HG03135 (cell line): Measurements from ENCODE around the gene ARHGEF17.

Source experiments
- ATAC-seq: cut with Tn5 transposase; IDR thresholded peaks from one replicate; pipeline ENCODE4 v1.9.1; 2021; ENCODE audit warnings: mild to moderate bottlenecking, moderate library complexity; ENCODE audit not compliant: unreplicated experiment

The ARHGEF17 gene

GRCh38 chr11:73376803-73377629 is 68.9 kb downstream of the ARHGEF17 start:
- ATAC-seq: peak; percentile 16

DNA sequence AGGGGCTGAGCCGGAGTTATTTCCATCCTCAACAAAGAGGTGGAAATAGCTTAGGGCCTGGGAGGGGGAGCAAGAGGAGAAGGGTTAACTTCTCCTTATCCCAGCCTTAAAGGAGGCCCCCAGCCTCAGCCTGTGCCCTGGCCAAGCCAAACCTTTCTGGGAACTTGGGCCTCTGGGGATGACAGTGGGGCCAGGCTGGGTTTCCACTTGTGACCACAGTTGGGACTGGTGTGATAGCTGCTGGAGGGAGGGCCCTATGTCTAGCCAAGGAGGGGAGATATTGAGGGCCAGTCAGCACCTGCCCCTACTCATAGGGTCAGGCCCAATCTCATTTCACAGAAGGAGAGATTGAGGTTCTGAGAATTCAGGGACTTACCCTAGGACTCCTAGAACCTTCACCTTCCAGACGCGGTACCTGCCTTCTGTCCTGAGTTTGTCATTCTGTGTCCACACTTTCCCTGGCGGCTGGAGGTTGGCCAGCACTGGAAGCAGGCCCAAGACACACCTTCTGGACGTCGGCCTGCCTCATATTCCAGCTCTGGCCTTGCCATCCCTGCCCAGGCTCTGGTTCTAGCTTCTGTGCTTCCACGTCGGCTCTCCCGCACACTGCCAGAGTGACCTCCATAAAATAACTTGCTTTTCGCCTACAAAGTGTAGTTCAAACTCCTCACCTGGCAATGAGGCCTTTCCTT is 71.3 kb downstream of the ARHGEF17 start:
- no peak for ATAC-seq

DNA sequence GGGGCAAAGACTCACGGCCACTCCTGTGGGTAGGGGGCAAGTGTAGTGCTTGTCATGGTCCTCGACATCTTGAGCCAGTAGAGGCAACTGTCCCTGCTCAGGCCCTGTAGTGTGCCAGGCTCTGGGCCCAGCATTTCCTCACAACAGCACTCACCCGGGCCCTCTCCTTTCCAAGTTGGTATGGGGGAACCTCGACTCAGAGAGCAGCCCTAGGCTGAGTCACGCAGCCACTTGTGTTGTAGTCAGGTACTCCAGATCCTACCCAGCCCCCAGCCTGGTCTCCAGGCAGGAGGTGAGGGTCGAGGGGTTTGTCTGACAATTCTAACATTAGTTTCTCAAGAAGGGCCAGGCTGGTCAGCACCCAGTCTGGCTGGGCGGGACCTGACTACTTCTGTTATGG is 72.3 kb downstream of the ARHGEF17 start:
- ATAC-seq: no peak

DNA sequence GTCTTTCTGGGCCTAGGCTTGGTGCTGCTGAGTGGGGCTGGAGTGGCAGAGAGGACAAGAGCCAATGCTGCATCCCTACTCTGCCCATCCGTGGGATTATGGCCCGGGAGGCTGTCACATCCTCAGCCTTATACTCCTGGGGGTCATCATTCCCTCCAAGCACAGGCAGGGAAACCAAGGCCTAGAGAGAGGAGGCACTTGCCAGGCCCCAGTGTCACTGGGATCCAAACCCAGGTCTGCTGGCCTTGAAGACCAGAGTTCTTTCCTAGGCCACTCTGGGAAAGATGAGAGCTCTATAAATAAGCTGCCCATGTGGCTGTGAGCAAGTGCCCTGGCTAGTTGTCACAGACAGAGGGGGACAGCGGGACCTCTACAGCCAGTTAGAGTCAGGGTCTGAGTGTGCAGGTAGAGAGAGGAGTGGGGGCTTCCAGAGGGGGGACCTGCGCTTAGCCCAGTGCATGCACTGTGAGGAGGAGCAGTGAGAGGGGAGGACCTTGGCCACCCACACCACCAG is 72.9 kb downstream of the ARHGEF17 start:
- ATAC-seq: no peak

GRCh38 chr11:73381589-73381988 is 73.5 kb downstream of the ARHGEF17 start:
- no peak for ATAC-seq

GRCh38 chr11:73382183-73382582 is 74.1 kb downstream of the ARHGEF17 start:
- ATAC-seq: no peak

- no peak for ATAC-seq
Observed at GRCh38 chr11:73382747-73383146, 74.7 kb downstream of the ARHGEF17 start.

DNA sequence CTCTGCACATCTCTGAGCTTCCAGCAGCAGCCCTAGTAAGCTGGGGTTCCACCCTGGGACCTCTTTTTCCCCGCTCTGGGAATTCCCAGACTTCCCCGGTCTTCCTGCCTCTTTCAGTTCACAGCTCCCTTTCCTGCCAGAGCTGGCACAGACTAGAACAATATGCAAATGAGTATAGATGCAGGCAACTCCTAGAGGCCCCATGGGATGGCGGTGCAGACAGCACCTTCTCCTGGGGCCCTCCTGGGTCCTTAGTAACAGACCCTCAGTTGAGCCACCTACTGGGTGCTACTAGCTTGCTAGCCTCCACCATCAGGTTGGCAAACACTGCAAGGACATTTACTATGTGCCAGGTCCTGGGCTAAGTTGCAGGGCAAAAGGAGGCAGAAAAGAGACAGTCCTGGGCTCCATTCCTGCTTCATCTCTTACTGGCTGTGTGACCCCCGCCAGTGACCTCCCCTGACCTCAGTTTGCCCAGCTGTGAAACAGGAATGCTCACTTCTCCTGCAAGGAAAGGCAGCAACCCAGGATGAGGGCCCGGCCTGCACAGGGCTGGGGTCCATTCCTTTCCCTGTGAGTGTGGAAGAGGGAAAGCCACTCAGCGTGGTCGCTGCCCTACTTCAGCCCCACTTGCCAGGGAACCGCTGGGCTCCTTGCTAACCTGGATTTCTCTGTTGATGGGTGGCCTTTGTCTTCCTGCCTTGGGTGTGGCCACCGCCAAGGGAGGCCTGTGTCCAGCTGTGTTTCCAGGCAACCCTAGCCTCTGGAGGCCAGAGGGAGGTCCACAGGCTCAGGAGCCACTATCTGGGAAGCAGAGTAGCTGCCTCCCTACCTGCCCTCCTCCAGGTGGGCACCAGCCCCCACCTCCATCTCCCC is 75.4 kb downstream of the ARHGEF17 start:
- ATAC-seq: no peak

DNA sequence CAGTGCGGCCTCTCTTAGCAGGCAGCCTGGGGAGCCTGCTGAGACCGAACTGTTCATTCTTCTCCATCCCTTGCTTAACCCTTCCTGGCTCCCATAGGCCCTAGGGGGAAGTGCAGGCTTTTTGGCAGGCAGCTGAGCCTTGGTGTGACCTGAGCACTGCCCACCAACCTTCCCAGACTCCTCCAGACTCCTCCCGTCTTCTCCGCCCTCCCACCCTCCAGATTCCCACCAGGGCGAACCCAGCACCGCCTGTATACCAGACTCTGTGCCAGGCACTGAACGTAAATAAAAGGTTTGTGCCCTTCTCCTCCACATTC is 76.0 kb downstream of the ARHGEF17 start:
- ATAC-seq: no peak

- ATAC-seq: no peak
Observed at GRCh38 chr11:73384531-73384871, 76.4 kb downstream of the ARHGEF17 start.

- peak; percentile 61 for ATAC-seq
Observed at GRCh38 chr11:73384872-73385689, 77.0 kb downstream of the ARHGEF17 start.

- ATAC-seq: no peak
Observed at GRCh38 chr11:73386016-73386415, 77.9 kb downstream of the ARHGEF17 start.

DNA sequence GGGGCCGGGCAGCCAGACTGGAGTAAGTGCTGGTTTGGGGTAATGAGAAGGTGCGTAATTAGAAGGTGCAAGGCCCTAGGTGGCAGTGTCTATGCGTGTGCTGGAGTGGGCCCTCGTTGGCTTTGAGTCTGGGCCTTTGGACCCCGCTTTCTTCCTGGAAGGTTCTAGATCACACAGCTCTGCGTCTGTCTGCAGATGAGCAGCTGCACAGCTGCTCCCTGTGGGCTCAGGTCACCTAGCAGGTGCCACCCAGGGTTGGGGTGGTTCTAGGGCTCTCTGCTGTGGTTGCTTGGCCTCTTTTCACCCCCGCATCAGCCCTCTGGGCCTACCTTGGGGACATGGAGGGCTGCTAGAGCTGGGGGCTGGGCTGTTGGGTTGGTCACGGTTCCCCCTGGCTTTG is 78.5 kb downstream of the ARHGEF17 start:
- no peak for ATAC-seq

- no peak for ATAC-seq
Observed at GRCh38 chr11:73387594-73388264, 79.7 kb downstream of the ARHGEF17 start.

DNA sequence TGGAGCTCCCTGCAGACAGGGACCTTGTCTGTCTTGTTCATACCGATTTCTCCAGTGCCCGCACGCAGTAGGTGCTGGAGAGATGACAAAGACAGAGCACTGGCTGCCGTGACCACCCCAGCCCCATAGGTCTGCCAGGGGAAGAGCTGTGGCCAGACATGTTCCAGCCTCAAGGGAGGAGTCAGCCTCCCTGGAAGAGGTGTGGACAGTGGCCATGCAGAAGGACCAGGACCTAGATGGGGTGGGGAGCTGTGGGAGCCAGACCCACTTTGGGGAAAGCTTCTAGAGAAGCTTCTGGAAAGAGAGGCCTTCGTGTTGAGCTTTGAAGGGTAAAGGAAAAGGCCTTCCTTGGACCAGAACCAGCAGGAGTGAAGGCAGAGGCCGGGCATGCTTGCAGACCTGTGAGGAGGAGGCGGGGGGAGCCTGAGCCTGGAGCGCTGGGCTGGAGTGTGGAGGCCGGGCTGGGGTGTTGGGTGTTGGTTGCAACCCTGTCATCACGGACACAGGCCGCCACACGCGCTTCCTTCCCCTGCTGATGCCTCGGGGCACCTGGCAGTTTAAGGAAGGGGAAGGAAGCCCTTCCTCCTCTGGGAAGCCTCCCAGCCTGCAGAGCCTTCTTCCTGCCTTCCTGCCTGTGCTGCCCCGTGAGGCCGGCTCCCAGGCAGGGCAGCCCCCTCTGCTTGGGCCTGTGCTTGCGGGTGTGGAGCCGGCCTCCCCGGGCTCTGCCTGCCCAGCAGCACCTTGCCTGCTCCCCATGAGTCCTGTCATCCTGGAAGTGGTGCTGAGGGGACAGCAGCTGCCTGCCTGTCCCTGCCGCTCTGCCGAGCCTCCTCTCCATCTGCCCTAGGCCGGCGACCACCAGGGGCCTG is 80.4 kb downstream of the ARHGEF17 start:
- ATAC-seq: no peak

- ATAC-seq: no peak
Observed at GRCh38 chr11:73389134-73389525, 81.1 kb downstream of the ARHGEF17 start.

GRCh38 chr11:73389916-73390315 is 81.8 kb downstream of the ARHGEF17 start:
- no peak for ATAC-seq

DNA sequence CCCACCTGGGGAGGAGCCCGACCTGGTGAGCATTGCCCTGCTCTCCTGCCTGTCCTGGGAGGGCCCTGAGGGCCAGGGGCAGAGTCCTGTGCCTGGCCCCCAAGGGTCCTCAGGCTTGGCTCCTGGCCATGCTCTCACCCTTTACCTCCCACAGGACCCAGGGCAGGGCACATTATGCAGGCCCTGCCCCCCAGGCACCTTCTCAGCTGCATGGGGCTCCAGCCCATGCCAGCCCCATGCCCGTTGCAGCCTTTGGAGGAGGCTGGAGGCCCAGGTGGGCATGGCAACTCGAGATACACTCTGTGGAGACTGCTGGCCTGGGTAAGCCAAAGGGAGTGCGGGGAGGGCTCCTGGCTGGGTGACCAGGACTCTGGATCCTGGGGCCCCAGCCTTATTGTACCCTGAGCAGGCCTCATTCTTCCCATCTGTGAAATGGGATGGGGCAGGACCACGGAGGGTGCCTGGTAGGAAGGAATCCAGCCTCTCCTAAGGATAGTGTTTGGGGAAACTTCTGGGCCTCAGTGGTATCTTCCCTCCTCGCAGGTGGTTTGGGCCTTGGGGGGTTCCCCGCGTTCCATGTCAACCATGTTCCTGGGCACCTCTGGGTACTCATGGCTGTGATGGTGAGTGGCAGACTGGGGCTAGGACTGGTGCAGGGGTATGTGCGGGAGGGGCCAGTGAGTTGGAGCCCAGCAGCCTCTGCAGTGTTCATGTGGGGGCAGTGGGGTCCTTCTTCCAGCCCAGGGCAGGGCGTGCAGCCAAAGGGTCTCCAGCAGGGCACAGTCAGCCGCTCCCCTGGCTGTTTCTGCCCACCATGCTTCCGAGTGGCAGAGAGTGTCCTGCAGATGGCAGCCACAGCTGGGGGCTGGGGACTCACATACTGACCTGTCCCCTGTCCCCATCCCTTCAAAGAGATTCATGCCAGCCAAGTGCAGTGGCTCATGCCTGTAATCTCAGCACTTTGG is 82.8 kb downstream of the ARHGEF17 start:
- ATAC-seq: no peak
